Spleen (tissue), 7 donors: Measurements from ENCODE around the gene PDE4D.

Experiments
- CTCF ChIP-seq, 11 experiments: fragments of 200-600 bp in 7 of 11; fragments of 450-650 bp in 4 of 11; sonication (generic) in 4 of 11; IDR thresholded peaks in 8 of 11; conservative IDR thresholded peaks in 3 of 11; 1 replicate in 7 of 11; 2 replicates in 4 of 11; pipeline versions ENCODE4 v1.4.0 to v1.8.0; 2016 to 2021; ENCODE audit warnings: antibody characterized with exemption in 11 of 11, inconsistent platforms in 4 of 11, mild to moderate bottlenecking in 1 of 11
- POLR2A ChIP-seq, 3 donors: fragments of 450-650 bp; IDR thresholded peaks; one replicate each; pipeline ENCODE4 v1.5.1; 2017; ENCODE audit warnings: antibody characterized with exemption in 3 of 3, mild to moderate bottlenecking in 1 of 3
- POLR2AphosphoS5 ChIP-seq, 3 donors: sonication (generic); formaldehyde crosslinking; IDR thresholded peaks; one replicate each; pipeline ENCODE4 v1.5.1; 2017; ENCODE audit warnings: antibody characterized with exemption in 3 of 3
- donor health status: DM: no; HTN: no; CAD: no; lungs with moderate emphysema.
- donor health status: DM: no; HTN: no; CAD: no.
- donor health status: DM: no; HTN: no; CAD: no.

- TF ChIP-seq CTCF (IDR thresholded peaks at IDR 0.05 in 8 of 11, conservative IDR thresholded peaks at IDR 0.05 in 3 of 11) (no peak), POLR2AphosphoS5 (IDR thresholded peaks at IDR 0.05) (no peak), POLR2A (IDR thresholded peaks at IDR 0.05) (no peak)
Observed at GRCh38 chr5:59088546-59088945, 805.0 kb downstream of the PDE4D start.
